Stomach (tissue), 4 donors: ENCODE measurements around the gene RAI14.

ENCODE experiments used
- EP300 ChIP-seq: sonication (generic); formaldehyde crosslinking; IDR thresholded peaks from one replicate; pipeline ENCODE4 v1.6.1; 2017; ENCODE audit warnings: antibody characterized with exemption
- POLR2A ChIP-seq, 4 donors: fragments of 450-650 bp; IDR thresholded peaks; one replicate each; pipeline ENCODE4 v1.6.1; 2016; ENCODE audit warnings: antibody characterized with exemption in 4 of 4, control low read depth in 2 of 4, mild to moderate bottlenecking in 1 of 4, moderate library complexity in 1 of 4
- TF ChIP-seq, protein P1 (sequence below), 7 experiments: fragments of 450-650 bp in 4 of 7; fragments of 200-600 bp in 3 of 7; sonication (generic) in 3 of 7; IDR thresholded peaks; one replicate each; pipeline ENCODE4 v1.5.1; 2016 to 2019; ENCODE audit warnings: antibody characterized with exemption in 7 of 7, control low read depth in 2 of 7, mild to moderate bottlenecking in 1 of 7

DNA sequence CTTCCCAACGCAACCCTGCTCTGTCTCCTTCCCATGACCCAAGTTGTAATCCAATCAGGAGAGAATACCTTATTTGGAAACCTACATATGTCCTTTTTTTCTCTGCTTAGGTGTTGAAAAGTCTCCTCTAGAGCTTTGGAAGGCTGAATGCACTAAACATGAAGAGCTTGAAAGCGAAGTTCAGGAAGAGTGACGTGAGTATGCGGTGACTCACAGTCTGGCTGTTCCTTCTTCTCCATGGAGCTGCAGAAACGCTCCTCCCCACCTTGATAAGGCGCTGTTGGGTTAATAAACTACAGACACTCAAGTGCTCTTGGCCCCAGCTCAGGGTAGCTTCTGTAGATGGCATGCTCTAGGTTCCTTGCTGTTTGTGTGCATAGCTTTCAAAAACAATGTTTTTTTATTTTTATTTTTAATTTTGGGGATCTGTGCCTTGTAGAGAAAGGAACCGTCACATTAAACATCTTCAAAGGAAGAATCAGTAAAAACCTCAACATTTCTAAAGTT, 30.7 kb downstream of the RAI14 start:
- TF ChIP-seq, protein P1, sequence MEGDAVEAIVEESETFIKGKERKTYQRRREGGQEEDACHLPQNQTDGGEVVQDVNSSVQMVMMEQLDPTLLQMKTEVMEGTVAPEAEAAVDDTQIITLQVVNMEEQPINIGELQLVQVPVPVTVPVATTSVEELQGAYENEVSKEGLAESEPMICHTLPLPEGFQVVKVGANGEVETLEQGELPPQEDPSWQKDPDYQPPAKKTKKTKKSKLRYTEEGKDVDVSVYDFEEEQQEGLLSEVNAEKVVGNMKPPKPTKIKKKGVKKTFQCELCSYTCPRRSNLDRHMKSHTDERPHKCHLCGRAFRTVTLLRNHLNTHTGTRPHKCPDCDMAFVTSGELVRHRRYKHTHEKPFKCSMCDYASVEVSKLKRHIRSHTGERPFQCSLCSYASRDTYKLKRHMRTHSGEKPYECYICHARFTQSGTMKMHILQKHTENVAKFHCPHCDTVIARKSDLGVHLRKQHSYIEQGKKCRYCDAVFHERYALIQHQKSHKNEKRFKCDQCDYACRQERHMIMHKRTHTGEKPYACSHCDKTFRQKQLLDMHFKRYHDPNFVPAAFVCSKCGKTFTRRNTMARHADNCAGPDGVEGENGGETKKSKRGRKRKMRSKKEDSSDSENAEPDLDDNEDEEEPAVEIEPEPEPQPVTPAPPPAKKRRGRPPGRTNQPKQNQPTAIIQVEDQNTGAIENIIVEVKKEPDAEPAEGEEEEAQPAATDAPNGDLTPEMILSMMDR (IDR thresholded peaks at IDR 0.05), result no peak
- TF ChIP-seq POLR2A (IDR thresholded peaks at IDR 0.05) (no peak), EP300 (no peak)
